ENCODE measurements around the gene CAMK2B. TPM values are rescaled to one million over a fixed set of nuclear protein-coding genes. Genes with fewer than 3 reads are reported as not detected.

Gene CAMK2B
- polyA plus RNA-seq, 3 donors: 0.13 TPM; not detected in 2

- Mint-ChIP-seq H3K4me3 (no peak overlapping the region), H3K4me1 (peaks cover 15% of the 10 kb centered on the region), H3K9me3 (peaks cover 0 to 3% (median 0%) of the 10 kb centered on the region in 7 donors), H3K27me3 (ENCODE audit: low read depth in 3 of 3) (peaks cover 0 to 4% (median 2%) of the 10 kb centered on the region in 3 donors), H3K27ac (no peak overlapping the region), H3K36me3 (no peaks in the 10 kb centered on the region)
- no peaks in the 10 kb centered on the region for H3K27me3 ChIP-seq (ENCODE audit: control insufficient read depth in 2 of 2, insufficient read depth in 2 of 2, low read length in 2 of 2)
- intact Hi-C loops (cut with micrococcal nuclease): no loop called here
- TF ChIP-seq CTCF (IDR thresholded peaks at IDR 0.05): no peak
- H4K20me1 ChIP-seq (ENCODE audit: insufficient read depth, low read length): no peaks in the 10 kb centered on the region
- H3K27ac ChIP-seq (ENCODE audit: low read depth in 1 of 2, low read length in 2 of 2): no peak overlapping the region
- DNase-seq: no peak
- H3K36me3 ChIP-seq (replicated peaks in 1 of 2; ENCODE audit: control insufficient read depth in 1 of 2, insufficient read depth in 2 of 2, low read length in 2 of 2): no peaks in the 10 kb centered on the region
- H3K79me2 ChIP-seq (ENCODE audit: insufficient read depth, low read length): no peaks in the 10 kb centered on the region
- no peak overlapping the region for H3K4me3 ChIP-seq (replicated peaks in 1 of 3; ENCODE audit: low read depth in 2 of 3, low read length in 3 of 3)
- no peak overlapping the region for H3K9ac ChIP-seq (ENCODE audit: insufficient read depth, low read length, poor library complexity, severe bottlenecking)
- no peak overlapping the region for H2AFZ ChIP-seq (ENCODE audit: insufficient read depth, low read depth, low read length, poor library complexity, severe bottlenecking)
- no peak overlapping the region for H3K4me2 ChIP-seq (replicated peaks; ENCODE audit: extremely low read depth, low read length, poor library complexity, severe bottlenecking)
- peaks cover 13 to 14% of the 10 kb centered on the region in 2 donors for H3K4me1 ChIP-seq (ENCODE audit: control insufficient read depth in 1 of 2, insufficient read depth in 2 of 2, low read length in 2 of 2)
- WGBS (ENCODE audit: insufficient coverage): 92% methylated on average over 5 of the region's 5 CpGs
- H3K9me3 ChIP-seq (replicated peaks in 1 of 2; ENCODE audit: control insufficient read depth in 1 of 2, insufficient read depth in 1 of 2, low read length in 2 of 2): no peaks in the 10 kb centered on the region
These were observed 68.9 kb downstream of the CAMK2B start for GRCh38 chr7:44256459-44256858.

- no peak overlapping the region for H3K27ac Mint-ChIP-seq
- no peaks in the 10 kb centered on the region for H3K36me3 Mint-ChIP-seq
- Histone ChIP-seq H3K9ac (ENCODE audit: insufficient read depth, low read length, poor library complexity, severe bottlenecking) (no peak overlapping the region), H3K27me3 (ENCODE audit: control insufficient read depth in 2 of 2, insufficient read depth in 2 of 2, low read length in 2 of 2) (no peaks in the 10 kb centered on the region), H4K20me1 (ENCODE audit: insufficient read depth, low read length) (no peaks in the 10 kb centered on the region), H3K9me3 (replicated peaks in 1 of 2; ENCODE audit: control insufficient read depth in 1 of 2, insufficient read depth in 1 of 2, low read length in 2 of 2) (no peaks in the 10 kb centered on the region), H3K79me2 (ENCODE audit: insufficient read depth, low read length) (no peaks in the 10 kb centered on the region), H3K4me3 (replicated peaks in 1 of 3; ENCODE audit: low read depth in 2 of 3, low read length in 3 of 3) (no peak overlapping the region), H3K27ac (ENCODE audit: low read depth in 1 of 2, low read length in 2 of 2) (no peak overlapping the region), H3K36me3 (replicated peaks in 1 of 2; ENCODE audit: control insufficient read depth in 1 of 2, insufficient read depth in 2 of 2, low read length in 2 of 2) (no peaks in the 10 kb centered on the region), H2AFZ (ENCODE audit: insufficient read depth, low read depth, low read length, poor library complexity, severe bottlenecking) (no peak overlapping the region), H3K4me1 (ENCODE audit: control insufficient read depth in 1 of 2, insufficient read depth in 2 of 2, low read length in 2 of 2) (no peaks in the 10 kb centered on the region), H3K4me2 (replicated peaks; ENCODE audit: extremely low read depth, low read length, poor library complexity, severe bottlenecking) (no peak overlapping the region)
- DNase-seq: no peak
- intact Hi-C loops (cut with micrococcal nuclease): no loop called here
- no peaks in the 10 kb centered on the region for H3K4me1 Mint-ChIP-seq
- H3K4me3 Mint-ChIP-seq: no peak overlapping the region
- 90% methylated on average over 5 of the region's 12 CpGs for WGBS (ENCODE audit: insufficient coverage)
- TF ChIP-seq CTCF (IDR thresholded peaks at IDR 0.05): no peak
- H3K9me3 Mint-ChIP-seq: peaks cover 0 to 3% (median 0%) of the 10 kb centered on the region in 7 donors
- peaks cover 0 to 2% (median 1%) of the 10 kb centered on the region in 3 donors for H3K27me3 Mint-ChIP-seq (ENCODE audit: low read depth in 3 of 3)
These were observed 73.5 kb downstream of the CAMK2B start for GRCh38 chr7:44251881-44252280.

Data from CD14-positive monocyte (primary cell).